ENCODE measurements around the gene CCM2.
A peak's percentile ranks its signal among the peaks of the same experiment; 100 is the strongest.
"Not testable (repeated sequence)": the region's sequence is repeated elsewhere in the genome, so short reads cannot be mapped to it uniquely, and the experiment has no call there.

The CCM2 gene

DNA sequence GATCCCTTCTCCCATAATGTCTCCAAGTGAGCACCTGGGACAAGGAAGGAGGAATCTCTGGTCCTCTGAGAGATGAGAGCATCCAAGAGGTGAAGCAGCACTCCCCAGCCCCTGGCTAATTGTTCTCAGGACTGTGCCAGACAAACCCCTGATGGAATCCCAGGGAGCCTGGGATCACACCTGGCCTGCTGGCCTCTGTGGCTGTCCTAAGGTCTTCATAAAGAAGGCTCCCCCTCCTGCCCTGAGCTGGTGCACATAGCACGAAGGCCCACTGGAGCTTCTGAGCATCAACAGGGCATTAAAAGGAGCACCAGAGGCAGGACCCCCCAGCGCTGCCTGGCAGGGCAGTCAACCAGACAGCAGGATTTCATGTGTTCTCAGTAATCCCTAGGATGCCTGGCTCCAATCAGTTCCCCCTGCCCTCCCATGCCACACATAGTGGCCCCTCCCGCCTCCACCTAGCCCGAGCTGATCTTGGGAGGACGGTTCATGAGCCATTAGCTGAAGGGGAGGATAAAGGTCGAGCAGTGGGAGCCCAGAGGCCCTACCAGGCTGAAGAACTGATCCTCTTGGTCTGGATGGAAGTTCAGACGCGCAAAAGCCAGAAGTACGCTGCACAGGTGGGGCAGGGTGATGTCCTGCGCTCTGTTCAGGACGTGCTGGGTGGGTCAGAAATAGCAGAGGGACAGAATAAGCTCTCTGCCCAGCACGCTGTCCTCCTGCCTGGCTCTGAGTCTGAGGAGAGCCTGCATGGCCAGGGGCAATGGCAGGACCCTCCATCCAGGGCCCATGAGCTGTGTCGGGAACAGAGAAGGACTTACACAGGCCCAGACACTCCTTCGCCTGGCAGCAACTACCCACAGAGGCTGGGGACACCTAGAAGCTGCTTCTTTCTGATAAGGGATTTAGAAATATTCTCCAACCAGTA, 103.0 kb downstream of the CCM2 start:
- DNase-seq (ENCODE audit: low spot score): no peak

DNA sequence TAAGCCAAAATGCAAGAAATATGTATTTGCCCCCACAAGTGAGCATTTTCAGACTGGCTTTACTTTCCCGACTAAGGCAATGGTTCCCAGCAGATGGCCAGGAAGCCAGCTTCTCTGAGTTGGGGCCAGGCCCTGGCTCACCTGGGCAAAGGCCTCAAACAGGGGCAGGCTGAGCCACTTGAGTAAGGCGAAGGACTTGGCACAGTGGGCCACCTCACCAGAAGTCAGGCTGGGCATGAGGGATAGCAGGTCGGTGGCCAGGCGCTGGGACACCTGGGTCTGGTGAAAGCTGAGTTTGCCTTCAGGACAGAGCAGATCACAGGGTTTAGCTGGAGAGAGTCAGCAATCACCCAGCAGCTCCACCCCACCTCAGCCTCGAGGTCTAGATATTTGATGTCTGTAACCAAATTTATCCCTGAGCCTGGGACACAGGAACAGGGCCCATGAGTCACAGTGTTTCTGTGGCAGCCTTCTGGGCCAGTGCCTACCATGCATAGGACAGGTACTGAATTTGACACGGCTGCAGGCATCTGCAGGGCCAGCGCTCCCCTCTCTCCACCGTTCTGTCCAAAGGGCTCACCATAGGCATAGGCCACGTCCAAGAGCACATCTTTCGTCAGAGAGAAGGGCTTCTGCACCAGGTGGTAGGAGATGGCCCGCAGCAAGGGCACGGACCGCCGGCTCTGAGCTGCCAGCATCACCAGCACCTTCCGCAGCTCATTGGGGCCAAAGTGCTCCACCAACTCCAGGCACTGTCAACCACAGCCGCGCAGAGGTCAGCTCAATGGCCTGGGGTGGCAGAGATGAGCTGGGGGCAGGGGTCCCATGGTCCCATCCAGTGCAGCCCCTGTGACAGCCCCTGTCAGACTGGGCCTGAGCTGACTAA, 104.2 kb downstream of the CCM2 start:
- no peak for DNase-seq (ENCODE audit: low spot score)

DNA sequence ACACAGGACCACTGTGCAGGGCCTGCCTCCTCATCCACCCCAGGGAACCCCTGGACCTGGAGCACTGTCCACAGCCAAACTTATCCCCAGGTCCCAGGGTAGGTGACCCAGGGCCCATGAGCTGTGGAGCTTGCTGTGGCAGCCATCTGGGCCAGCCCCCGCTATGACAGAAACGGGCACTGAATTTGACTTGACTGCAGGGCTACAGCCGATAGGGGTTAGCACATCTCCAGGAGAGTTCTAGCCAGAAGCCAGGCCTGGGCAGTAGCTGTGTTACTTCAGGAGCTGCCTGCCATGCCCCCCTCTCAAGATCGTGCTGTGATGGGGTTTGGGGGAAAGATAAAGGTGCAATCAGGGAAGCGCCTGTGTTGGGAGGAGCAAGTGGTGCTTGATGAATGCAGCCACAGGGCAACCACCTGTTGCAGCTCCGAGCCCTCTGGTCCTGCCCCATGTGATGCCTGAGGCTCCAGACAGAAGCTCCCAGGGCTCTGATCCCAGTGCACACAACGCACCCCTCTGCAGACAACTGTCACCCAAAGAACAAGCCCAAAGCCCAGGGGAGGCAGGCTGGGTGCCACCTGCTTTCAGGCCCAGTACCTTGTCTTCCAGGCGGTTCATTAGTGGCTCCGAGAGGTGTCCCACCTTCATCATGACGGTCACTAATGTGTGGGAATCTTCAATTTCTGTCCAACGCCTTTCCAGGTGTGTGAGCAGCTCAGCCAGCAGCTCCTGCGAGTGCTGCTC, 105.0 kb downstream of the CCM2 start:
- DNase-seq (ENCODE audit: low spot score): no peak

DNA sequence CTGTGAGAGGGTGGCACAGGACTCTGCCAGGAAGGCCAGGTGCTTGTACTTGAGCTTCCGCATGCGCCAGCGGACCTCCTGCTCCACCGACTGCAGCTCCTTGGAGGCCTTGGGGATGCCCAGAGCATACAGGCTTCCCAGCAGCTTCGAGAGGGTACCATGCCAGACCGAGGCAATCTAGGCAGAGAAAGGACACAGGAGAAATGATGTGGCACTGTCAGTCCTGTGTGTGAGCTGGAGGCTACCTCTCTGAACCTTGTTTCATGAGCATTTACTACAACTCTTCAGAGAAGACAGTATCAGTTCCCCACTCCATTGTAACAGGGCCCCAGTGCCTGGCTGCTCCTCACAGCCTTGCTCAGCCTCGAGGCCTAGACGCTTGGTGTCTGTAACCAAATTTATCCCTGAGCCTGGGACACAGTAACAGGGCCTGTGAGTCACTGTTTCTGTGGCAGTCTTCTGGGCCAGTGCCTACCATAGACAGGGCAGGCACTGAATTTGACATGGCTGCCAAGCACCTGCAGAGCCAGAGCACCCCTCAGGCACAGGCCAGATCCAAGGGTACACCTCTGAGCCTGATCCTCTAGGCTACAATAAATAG, 105.7 kb downstream of the CCM2 start:
- DNase-seq (ENCODE audit: low spot score): no peak

DNA sequence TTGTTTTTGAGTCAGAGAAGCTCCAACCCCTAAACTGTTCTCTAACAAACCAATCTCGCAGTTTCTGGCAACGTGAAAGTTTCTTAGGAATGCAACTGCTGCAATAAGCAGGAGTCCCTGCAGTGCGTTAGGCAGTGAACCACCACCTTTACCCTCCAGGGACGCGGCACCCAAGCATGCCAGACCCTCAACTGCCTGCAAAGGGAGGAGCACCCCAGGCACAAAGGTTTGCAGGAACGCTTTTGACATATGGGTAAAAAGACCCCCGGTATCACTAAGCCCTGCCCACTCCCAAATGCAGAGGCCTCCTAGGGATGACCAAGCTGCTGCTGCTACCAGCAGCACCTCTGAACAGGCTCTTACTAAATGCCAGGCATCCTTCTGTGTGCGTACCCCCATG, 106.8 kb downstream of the CCM2 start:
- no peak for DNase-seq (ENCODE audit: low spot score)

DNA sequence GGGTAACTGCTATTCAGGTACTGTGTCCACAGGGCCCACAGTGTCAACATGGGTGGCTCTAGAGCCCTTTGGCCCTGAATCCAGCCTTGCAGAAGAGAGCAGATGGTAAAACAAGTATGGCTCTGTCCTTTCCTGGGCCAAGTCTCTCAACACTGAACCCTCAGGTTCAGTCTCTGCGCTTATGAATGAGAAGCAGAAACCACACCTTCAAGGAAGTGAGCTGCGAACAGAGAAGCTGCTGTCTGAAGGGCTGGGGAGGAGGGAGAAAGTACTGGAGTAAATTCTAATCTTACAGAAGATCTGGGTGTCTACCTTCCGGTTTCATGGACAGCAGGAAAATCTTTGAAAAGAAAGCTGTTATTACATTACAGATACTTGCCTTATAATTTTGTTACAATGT, 107.4 kb downstream of the CCM2 start:
- DNase-seq (ENCODE audit: low spot score): no peak

DNA sequence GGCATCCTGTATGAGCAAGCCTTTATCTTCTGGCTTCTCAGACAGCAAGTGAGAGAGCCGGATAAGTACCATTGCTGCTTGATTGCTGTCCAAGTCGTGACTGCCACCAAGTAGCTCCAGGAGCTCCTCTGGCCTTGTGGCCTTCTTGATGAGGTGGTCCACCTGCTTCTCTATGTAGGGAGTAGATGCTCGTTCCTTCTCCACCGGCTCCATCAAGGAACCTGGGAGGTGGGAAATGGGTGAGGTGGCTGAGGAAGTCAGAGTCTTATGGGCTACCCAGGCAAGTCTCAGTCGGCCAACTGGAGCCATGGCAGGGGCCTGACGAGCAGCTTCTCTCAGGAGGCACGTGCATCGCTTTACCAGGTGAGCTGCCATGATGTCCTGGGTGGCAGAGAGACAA, 108.9 kb downstream of the CCM2 start:
- DNase-seq (ENCODE audit: low spot score): no peak

DNA sequence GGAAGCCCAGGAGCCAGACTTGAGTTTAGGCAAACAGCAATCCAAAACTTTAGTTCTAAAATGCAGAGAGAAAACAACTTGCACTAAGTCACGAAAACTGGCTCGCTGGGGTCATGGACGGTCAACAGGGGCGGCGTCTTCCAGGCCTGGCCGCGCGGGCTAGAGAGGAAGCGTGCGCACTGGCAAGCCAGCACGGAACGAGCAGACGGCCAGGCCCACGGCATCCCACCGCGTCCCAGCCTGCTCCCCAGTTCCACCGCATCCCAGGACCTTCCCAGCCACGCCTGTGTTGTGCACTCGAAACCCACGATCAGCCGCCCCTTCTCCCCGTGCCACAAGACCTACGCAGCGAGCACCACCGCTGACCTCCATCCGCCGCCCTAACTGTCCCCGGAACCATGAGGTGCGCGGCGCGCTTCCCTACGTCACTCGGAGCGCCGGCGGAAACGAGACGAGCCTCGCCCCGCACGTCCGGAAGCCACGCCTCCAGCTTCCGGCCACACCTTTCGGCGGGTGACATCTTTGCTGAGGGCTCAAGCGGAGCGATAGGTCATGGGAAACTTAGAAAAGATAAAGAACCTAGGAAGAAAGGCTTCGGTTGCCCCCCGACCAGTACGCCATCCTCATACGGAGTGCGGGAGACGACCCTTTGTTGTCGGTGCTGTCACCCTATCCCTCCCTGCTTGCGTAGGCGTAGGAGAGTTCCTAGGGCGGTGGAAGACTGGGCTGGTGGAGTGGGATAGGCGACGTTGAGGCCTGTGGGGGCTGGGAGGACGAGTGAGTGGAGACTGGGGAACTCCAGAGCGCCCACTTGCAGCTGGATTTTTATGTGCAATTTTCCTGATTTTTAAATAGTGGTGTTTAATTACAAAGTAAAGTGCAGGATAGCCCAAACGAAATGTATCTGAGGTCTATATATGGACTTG, 111.6 kb downstream of the CCM2 start, which contains the start of gene TBRG4:
TSS of gene TBRG4 (minus strand) at position 400 of the 926 bp plus-strand sequence. CDS start 2,460 bp downstream, outside the sequence.
- DNase-seq (ENCODE audit: low spot score): peak; percentile 91

DNA sequence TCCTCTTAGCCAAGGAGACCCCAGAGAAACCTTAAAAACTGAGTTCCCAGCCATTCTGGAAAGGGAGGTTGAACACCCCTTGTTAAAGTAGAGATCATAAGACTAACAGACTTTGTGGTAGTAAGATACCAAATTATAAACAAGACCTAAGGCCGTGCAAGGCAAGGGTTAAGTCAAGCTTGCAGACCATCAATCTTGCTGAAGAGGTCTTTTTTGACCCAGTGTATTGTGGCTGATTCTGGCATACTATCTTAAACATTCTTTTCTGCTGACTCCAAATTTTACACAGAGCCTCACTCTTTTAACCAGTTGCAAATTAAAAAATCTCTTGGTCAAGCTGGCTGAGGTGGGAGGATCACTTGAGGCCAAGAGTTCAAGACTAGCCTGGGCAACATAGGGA, 112.6 kb downstream of the CCM2 start:
- DNase-seq (ENCODE audit: low spot score): no peak

DNA sequence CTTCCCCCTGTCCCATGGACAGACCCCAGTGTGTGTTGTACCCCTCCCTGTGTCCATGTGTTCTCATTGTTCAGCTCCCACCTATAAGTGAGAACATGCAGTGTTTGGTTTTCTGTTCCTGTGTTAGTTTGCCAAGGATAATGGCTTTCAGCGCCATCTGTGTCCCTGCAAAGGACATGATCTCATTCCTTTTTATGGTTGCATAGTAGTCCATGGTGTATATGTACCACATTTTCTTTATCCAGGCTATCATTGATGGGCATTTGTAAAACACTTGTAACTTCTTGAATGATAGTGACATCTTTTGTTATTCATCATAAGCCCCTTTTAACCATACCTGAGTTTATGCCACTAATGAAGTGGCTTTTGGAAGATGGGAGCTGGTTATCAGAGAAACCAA, 114.3 kb downstream of the CCM2 start:
- DNase-seq (ENCODE audit: low spot score): not testable (repeated sequence)

DNA sequence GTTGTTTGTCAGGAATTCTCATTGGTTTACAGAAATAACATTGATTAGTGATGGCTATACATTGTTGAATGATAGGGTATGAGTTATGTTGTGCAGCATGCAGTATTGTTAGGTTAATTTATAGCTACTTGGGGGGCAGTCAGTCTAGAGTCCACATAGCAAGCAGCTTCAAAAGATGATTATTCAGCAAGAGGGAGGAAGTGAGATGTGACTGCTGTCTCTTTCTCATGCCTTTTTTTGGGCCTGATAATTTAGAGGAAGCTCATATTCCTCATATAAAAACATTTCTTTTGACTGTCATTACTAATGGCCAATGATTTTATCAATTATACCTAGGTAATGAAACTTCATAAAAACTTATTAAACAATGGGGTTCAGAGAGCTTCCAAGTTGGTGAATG, 114.9 kb downstream of the CCM2 start:
- DNase-seq (ENCODE audit: low spot score): no peak

DNA sequence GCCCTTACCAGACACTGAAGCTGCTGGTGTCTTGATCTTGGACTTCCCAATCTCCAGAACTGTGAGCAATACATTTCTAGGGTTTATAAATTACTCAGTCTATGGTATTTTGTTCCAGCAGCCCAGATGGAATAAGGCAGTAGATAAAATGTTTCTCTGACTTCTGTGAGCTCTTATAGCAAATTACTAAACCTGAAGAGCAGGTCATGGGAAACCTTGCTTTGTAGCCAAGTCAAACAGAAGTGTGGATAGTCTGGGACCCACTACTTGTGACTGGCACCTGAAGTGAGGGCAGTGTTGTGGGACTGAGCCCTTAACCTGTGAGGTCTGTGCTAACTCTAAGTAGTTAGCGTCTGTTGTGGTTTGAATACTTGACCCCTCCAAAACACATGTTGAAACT, 116.0 kb downstream of the CCM2 start:
- DNase-seq (ENCODE audit: low spot score): no peak

DNA sequence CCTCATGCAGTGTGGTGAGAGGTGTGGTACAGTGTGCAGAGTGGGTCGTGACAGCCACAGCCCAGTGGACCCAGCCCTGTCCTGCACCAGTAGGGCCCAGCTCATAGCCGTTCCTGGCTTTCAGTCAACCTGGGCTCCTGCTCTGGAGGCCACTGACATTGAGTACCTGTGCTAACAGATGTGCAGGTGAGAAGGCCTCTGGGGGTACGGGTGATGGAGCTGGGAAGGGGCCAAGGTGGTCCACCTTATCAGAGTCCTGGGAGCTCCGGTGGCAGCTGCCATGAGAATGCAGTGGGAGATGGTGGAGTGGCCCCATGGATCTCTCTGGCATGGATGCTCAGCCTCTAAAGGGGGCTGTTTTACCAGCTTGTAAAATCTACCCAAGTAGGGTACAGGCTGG, 117.6 kb downstream of the CCM2 start:
- DNase-seq (ENCODE audit: low spot score): no peak

DNA sequence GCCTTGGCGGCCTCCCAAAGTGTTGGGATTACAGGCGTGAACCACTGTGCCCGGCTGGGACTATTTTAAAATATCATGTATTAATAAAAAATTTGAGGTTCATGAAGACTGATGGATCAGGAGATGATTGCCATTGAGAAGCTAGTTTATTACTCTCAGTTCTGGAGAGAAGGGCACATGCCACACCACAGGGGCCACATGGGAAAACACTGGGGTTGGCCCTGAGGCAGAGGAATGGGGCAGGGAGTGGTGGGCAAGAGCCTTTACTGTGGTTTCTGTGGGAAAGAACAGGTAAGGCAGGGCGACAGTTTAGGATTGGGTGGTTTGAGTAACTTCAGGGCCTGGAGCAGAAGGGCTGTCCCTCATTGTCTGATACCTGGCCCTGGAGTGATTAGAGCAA, 118.3 kb downstream of the CCM2 start:
- DNase-seq (ENCODE audit: low spot score): no peak

DNA sequence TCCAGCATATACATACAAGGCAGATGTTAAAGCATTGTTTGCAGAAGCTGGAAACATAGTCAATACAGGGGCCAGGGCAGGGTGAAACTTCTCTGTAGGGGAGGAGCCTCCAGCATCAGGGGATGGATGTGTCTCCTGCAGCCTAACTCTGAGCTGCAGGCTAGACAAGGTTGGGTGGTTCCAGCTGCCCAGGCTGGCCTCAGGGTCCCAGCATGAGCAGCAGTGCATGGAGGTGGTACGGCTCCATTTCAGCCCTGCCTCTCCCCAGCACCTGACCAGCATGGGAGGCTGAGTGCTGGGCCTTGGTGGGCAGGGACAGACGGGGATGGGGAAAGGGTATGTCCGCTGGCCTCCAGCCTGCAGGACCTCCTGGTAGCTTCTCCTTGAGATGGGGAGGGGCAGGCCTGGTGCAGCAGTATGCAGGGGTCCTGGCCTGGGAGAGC, 118.9 kb downstream of the CCM2 start:
- no peak for DNase-seq (ENCODE audit: low spot score)

DNA sequence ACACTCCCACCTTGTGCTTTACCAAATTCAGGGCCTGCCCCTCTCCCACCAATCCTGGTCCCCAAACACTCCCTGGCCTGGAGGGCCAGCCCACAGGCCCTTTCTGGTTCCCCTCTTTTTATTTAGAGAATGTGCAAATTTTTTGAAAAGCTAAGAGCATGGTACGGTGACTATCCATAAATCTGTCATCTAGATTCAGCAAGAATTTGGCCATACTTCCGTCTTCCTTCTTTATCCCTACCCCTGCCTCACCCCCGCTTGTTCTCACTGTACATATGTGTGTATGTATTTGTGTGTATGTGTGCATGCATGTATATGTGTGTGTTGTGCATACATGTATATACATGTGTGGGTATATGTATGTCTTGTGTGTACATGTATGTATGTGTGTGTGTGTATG, 119.5 kb downstream of the CCM2 start:
- no peak for DNase-seq (ENCODE audit: low spot score)

DNA sequence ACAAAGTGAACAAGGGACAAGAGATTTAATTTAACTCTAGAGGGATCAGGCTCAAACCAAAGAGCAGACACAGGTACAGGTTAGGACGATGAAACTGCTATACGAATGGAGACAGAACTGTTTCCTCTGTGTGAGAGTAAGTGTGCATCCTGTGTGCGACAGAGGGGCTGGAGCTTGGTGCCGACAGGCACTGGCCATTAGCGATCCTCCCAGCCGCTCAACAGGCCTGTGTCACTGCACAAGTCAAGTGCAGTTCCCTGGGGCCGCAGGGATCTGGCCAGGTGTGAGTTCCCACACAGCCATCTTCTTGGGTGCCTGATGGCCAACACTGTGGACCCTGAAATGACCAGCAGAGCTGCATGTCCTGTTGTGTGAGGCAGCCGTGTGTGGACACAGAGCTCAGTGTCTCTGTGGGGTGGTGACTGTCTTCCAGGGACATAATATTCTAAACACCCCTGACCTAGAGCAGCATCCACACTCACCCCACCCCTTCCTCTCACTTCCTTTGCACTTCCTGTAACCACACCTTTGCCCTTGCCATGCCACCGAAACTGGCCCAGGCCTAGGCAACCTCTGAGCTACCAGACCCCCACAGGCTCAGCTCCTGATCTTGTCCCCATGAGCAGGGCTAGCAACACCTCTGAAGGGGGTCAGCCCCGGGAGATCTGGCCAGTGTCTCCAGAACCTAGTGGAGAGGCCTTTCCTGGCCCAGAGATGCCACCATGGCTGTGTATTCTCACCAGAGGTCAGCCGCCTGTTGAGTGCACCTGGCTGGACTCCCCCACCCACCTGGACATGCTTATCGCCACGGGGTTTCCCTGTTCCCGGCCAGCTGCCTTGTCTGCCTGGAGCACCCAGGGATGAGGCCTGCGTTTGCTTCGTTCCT, 123.2 kb downstream of the CCM2 start:
- peak; percentile 17 for DNase-seq (ENCODE audit: low spot score)

DNA sequence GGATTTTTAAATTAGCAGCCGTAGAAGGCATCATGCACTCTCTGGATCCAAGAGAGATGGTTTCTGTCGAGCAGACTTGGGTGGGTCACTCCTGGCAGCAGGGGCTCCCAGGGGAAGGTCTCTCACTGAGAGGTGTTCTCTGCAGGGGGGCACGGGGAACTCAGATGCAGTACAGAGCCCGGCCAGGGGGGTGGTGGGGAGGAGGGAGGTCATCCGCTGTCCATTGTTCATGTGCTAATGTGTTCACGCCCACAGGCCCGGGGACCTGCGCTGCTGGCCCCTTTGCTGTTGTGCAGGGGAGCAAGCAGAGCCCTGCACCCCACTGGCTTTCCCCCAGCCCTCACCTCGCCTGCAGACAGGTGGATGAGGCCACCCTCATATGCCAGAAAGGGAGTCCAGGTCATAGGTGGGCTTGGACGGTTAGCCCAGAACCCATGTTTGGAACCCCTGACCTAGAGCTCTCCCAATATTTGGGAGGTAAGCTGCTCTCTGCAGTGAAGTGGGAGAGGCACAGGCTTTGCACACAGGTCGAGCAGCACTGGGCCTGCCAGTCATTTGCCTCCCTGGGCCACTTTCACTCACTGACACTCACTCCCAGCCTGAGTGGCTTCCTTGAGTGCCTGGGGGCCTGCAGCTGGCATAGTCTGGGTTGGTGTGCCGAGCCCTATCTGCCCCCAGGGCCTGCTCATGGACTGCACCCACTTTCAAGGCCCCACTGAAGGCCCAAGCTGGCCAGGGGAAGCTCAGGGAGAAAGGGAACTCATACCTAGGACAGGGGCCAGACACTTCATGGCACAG, 124.1 kb downstream of the CCM2 start:
- DNase-seq (ENCODE audit: low spot score): no peak
